Kidney (tissue), 14 donors: Measurements from ENCODE around the gene PLD1. TPM values are rescaled to one million over a fixed set of nuclear protein-coding genes. Genes with fewer than 3 reads are reported as not detected.
"Not testable (repeated sequence)": the region's sequence is repeated elsewhere in the genome, so short reads cannot be mapped to it uniquely, and the experiment has no call there.

Source experiments
- DNase-seq, 5 donors: peaks; one replicate each; pipeline ENCODE4 v3.0.0-alpha.2; 2013 to 2020
- FAIRE-seq: peaks from 2 replicates; lab custom pipeline; 2012; peaks lifted over from hg19 to GRCh38; lab: Jason Lieb, UNC
- H3K27ac ChIP-seq, 2 donors: one replicate each; pipeline ENCODE4 v1.7.0; 2013; ENCODE audit warnings: low read depth in 2 of 2, low read length in 2 of 2, inconsistent platforms in 1 of 2
- H3K27me3 ChIP-seq: one replicate; pipeline ENCODE4 v1.7.1; 2013; ENCODE audit warnings: low read length, inconsistent platforms; ENCODE audit not compliant: control insufficient read depth, insufficient read depth
- H3K36me3 ChIP-seq, 3 donors: one replicate each; pipeline versions ENCODE4 v1.7.0 to v1.7.1; 2013; ENCODE audit warnings: low read length in 3 of 3, control low read depth in 1 of 3, inconsistent platforms in 1 of 3; ENCODE audit not compliant: insufficient read depth in 3 of 3, control insufficient read depth in 2 of 3
- H3K4me1 ChIP-seq, 3 donors: one replicate each; pipeline versions ENCODE4 v1.7.0 to v1.7.1; 2013; ENCODE audit warnings: low read length in 3 of 3, inconsistent platforms in 1 of 3, low read depth in 1 of 3; ENCODE audit not compliant: control insufficient read depth in 2 of 3, insufficient read depth in 2 of 3
- H3K4me3 ChIP-seq, 3 donors: one replicate each; pipeline versions ENCODE4 v1.7.0 to v1.8.1; 2013; ENCODE audit warnings: low read length in 3 of 3, control low read depth in 1 of 3, inconsistent platforms in 1 of 3
- H3K9ac ChIP-seq, 3 donors: one replicate each; pipeline versions ENCODE4 v1.7.0 to v1.7.1; 2013; ENCODE audit warnings: low read length in 3 of 3, control low read depth in 1 of 3, inconsistent platforms in 1 of 3
- H3K9me3 ChIP-seq, 3 donors: one replicate each; pipeline versions ENCODE4 v1.7.0 to v1.7.1; 2013; ENCODE audit warnings: low read length in 3 of 3, control low read depth in 1 of 3, inconsistent platforms in 1 of 3; ENCODE audit not compliant: control insufficient read depth in 2 of 3, insufficient read depth in 1 of 3
- intact Hi-C: fragments of 100-400 bp; cut with DNase I; formaldehyde crosslinking; loops from one replicate; pipeline ENCODE4 v1.11.1; 2022
- polyA plus RNA-seq: library from polyadenylated mRNA; stranded (reverse); fragments of 350-450 nt; fragmentation: Illumina TruSeq; extraction: RNeasy Lipid Tissue Mini Kit (QIAGEN cat#74804); gene quantifications from one replicate; pipeline ENCODE4 v1.2.3, GENCODE V29; 2014; ENCODE audit warnings: low read depth, low replicate concordance; ENCODE audit not compliant: insufficient read depth
- total RNA-seq: library from RNA; stranded (reverse); fragmentation: NEBNext Ultra II Directional; extraction: Animal tissue kit (Norgen Biotek cat#: 25700); gene quantifications from one replicate; pipeline ENCODE4 v1.2.1, GENCODE V29; 2021
- TF ChIP-seq, protein P1 (sequence below): IDR thresholded peaks from 3 replicates; pipeline ENCODE4 v1.5.1; 2012; ENCODE audit warnings: mild to moderate bottlenecking, moderate library complexity, borderline replicate concordance; ENCODE audit not compliant: insufficient read depth; ENCODE audit errors: extremely low read depth
- donor health status: control.
- donor health status: control.
- donor health status: control.
- donor health status: control.
- donor health status: control.
- donor health status: DM: yes; HTN: yes; CAD: no.
- donor health status: Normal renal cell carcinoma (clear cell type).

PLD1 gene
- total and polyA plus RNA-seq, 2 donors from 2014 or later: 11.2 to 24.3 TPM

GRCh38 chr3:171636666-171637065 is 173.6 kb downstream of the PLD1 start:
- TF ChIP-seq, protein P1, sequence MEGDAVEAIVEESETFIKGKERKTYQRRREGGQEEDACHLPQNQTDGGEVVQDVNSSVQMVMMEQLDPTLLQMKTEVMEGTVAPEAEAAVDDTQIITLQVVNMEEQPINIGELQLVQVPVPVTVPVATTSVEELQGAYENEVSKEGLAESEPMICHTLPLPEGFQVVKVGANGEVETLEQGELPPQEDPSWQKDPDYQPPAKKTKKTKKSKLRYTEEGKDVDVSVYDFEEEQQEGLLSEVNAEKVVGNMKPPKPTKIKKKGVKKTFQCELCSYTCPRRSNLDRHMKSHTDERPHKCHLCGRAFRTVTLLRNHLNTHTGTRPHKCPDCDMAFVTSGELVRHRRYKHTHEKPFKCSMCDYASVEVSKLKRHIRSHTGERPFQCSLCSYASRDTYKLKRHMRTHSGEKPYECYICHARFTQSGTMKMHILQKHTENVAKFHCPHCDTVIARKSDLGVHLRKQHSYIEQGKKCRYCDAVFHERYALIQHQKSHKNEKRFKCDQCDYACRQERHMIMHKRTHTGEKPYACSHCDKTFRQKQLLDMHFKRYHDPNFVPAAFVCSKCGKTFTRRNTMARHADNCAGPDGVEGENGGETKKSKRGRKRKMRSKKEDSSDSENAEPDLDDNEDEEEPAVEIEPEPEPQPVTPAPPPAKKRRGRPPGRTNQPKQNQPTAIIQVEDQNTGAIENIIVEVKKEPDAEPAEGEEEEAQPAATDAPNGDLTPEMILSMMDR: no peak
- Histone ChIP-seq H3K9me3 (no peaks in the 10 kb centered on the region), H3K36me3 (peaks cover 0 to 7% (median 5%) of the 10 kb centered on the region in 3 donors), H3K9ac (no peak overlapping the region), H3K27me3 (no peaks in the 10 kb centered on the region), H3K4me1 (peaks cover 0 to 4% (median 0%) of the 10 kb centered on the region in 3 donors), H3K4me3 (no peak overlapping the region), H3K27ac (no peak overlapping the region)
- DNase-seq (no peak), FAIRE-seq (no peak)
- intact Hi-C loops: no loop called here

- Histone ChIP-seq H3K9me3 (no peaks in the 10 kb centered on the region), H3K27me3 (no peaks in the 10 kb centered on the region), H3K27ac (no peak overlapping the region), H3K4me1 (no peaks in the 10 kb centered on the region), H3K9ac (no peak overlapping the region), H3K4me3 (no peak overlapping the region), H3K36me3 (peaks cover 0 to 4% (median 0%) of the 10 kb centered on the region in 3 donors)
- intact Hi-C loops: no loop called here
- DNase-seq (peak in 2 of 5 donors; percentile 71 to 72), FAIRE-seq (no peak)
- TF ChIP-seq, protein P1: no peak
These were observed 177.5 kb downstream of the PLD1 start for GRCh38 chr3:171632766-171633165.

DNA sequence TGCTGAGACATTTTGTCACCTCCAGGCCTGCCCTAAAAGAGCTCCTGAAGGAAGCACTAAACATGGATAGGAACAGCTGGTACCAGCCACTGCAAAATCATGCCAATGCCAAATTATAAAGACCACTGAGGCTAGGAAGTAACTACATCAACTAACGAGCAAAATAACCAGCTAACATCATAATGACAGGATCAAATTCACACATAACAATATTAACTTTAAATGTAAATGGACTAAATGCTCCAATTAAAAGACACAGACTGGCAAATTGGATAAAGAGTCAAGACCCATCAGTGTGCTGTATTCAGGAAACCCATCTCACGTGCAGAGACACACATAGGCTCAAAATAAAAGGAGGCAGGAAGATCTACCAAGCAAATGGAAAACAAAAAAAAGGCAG is 183.5 kb downstream of the PLD1 start:
- FAIRE-seq, intact Hi-C loops, H3K4me1 ChIP-seq, DNase-seq, H3K4me3 ChIP-seq, H3K9ac ChIP-seq, H3K36me3 ChIP-seq, H3K27me3 ChIP-seq, H3K9me3 ChIP-seq, H3K27ac ChIP-seq: not testable (repeated sequence)

DNA sequence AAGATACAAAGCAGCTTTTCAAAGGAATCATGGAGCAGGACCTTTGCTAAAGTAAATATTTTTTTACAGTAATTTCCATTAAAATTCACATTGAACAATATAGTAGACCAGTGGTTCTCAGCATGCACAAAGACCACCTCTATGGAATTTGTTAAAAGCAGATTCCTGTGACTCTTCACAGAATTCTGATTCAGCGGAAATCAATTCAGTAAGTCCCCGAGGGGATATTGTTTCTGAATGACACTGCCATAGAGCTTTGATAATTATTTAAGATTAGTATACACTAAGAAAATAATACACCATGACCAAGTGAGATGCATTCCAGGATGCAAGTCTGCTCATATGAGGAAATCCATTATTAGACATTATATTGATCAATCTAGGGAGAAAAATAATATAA is 188.2 kb downstream of the PLD1 start:
- no peaks in the 10 kb centered on the region for H3K9me3 ChIP-seq
- H3K4me3 ChIP-seq: no peak overlapping the region
- no peaks in the 10 kb centered on the region for H3K4me1 ChIP-seq
- TF ChIP-seq, protein P1: no peak
- no peaks in the 10 kb centered on the region for H3K27me3 ChIP-seq
- peaks cover 0 to 3% (median 0%) of the 10 kb centered on the region in 3 donors for H3K36me3 ChIP-seq
- intact Hi-C loops: no loop called here
- no peak overlapping the region for H3K27ac ChIP-seq
- no peak overlapping the region for H3K9ac ChIP-seq
- FAIRE-seq (no peak), DNase-seq (no peak)
